ENCODE results near the gene MAP4K4. TPM values are rescaled to one million over a fixed set of nuclear protein-coding genes. Genes with fewer than 3 reads are reported as not detected.

Gene MAP4K4
- total and polyA plus RNA-seq, 9 donors: 62.3 to 153 (median 133) TPM

- H3K36me3 ChIP-seq (ENCODE audit: control insufficient read depth, insufficient read depth, low read length): peaks cover 39% of the 10 kb centered on the region
- no peaks in the 10 kb centered on the region for H3K9me3 ChIP-seq (replicated peaks; ENCODE audit: control insufficient read depth, low read depth, low read length)
- no peak overlapping the region for H3K4me3 ChIP-seq (ENCODE audit: low read length)
- peaks cover 3% of the 10 kb centered on the region for H3K4me1 ChIP-seq (ENCODE audit: control insufficient read depth, insufficient read depth, low read length)
- WGBS (ENCODE audit: insufficient coverage): 83% methylated on average over 2 of the region's 9 CpGs
- no peaks in the 10 kb centered on the region for H3K27me3 ChIP-seq (ENCODE audit: control insufficient read depth, insufficient read depth, low read length)
- DNase-seq: no peak
- H3K27ac ChIP-seq (ENCODE audit: low read length): no peak overlapping the region
Measured at GRCh38 chr2:101893681-101894381, 196.3 kb downstream of the MAP4K4 start.

DNA sequence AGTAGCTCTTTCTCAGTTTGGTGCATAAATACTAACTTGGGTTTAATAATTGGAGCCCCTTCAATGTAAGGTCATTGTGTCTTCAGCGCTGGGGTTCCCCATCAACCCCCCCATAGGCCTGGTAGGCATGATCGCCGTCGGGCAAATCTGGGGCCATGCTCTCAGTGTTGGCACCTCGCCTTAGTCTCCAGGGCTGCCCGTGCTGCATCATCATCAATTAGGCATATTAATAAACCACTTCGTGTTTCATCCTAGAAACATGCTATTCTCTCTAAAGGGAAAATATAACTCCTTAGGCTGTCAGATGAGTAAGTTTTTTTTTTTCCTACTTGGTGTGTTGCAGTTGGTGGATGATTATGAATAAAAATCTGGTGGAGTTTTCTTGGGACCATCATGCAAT lies 197.5 kb downstream of the MAP4K4 start:
- Histone ChIP-seq H3K4me1 (ENCODE audit: control insufficient read depth, insufficient read depth, low read length) (peaks cover 3% of the 10 kb centered on the region), H3K27me3 (ENCODE audit: control insufficient read depth, insufficient read depth, low read length) (no peaks in the 10 kb centered on the region), H3K36me3 (ENCODE audit: control insufficient read depth, insufficient read depth, low read length) (peaks cover 32% of the 10 kb centered on the region), H3K4me3 (ENCODE audit: low read length) (no peak overlapping the region), H3K9me3 (replicated peaks; ENCODE audit: control insufficient read depth, low read depth, low read length) (no peaks in the 10 kb centered on the region), H3K27ac (ENCODE audit: low read length) (no peak overlapping the region)
- WGBS (ENCODE audit: insufficient coverage): 95% methylated on average over 4 of the region's 7 CpGs
- DNase-seq: no peak

DNA sequence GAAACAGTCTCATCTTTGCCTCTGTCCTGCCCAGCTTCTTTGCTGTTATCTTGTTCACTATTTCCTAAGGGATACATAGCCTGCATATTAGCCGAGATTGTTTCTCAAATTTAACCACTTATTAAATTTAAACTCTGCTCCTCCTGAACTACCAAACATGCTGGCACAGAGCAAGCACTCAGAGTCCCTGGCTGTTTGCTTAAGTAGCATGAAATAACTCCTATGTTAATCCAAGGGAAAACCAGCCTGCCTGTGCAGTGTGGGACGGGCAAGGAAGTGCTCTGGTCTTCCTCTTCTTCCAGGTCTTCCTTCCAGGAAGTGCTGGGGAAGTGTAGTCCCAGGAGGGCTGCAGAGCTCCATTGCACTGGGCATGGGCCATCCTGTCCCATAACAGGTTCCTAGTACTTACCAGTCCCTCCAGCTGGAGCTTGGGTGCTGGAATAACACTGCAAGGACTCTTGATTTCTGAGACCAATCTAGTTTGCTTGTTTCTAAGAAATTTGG lies 198.4 kb downstream of the MAP4K4 start:
- Histone ChIP-seq H3K4me1 (ENCODE audit: control insufficient read depth, insufficient read depth, low read length) (peaks cover 2% of the 10 kb centered on the region), H3K9me3 (replicated peaks; ENCODE audit: control insufficient read depth, low read depth, low read length) (no peaks in the 10 kb centered on the region), H3K36me3 (ENCODE audit: control insufficient read depth, insufficient read depth, low read length) (peaks cover 30% of the 10 kb centered on the region), H3K4me3 (ENCODE audit: low read length) (no peak overlapping the region), H3K27ac (ENCODE audit: low read length) (no peak overlapping the region), H3K27me3 (ENCODE audit: control insufficient read depth, insufficient read depth, low read length) (no peaks in the 10 kb centered on the region)
- 83% methylated on average over 1 of the region's 2 CpGs for WGBS (ENCODE audit: insufficient coverage)
- DNase-seq: no peak

DNA sequence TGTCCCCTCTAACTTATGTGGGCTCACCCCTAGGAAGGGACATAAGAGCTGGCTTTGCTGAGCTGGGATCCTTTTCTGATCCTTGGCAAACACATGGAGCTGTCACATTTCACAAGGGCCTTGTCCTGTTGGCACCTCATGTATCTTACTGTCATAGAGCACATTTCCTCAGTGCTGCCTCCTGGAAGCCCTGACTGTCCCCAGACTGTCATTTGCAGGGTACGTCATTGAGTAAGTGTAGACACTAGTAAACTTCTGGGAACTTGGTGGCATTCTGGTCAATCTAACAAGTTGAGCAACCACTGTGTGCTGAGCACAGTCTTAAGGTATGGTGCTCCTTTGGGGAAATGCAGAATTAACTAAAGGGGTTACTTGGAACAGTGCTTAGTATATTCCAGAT lies 199.8 kb downstream of the MAP4K4 start:
- Histone ChIP-seq H3K27ac (ENCODE audit: low read length) (no peak overlapping the region), H3K27me3 (ENCODE audit: control insufficient read depth, insufficient read depth, low read length) (no peaks in the 10 kb centered on the region), H3K4me3 (ENCODE audit: low read length) (no peak overlapping the region), H3K4me1 (ENCODE audit: control insufficient read depth, insufficient read depth, low read length) (no peaks in the 10 kb centered on the region), H3K9me3 (replicated peaks; ENCODE audit: control insufficient read depth, low read depth, low read length) (peaks cover 2% of the 10 kb centered on the region), H3K36me3 (ENCODE audit: control insufficient read depth, insufficient read depth, low read length) (peaks cover 21% of the 10 kb centered on the region)
- DNase-seq: no peak
- 50% methylated on average over 1 of the region's 1 CpG for WGBS (ENCODE audit: insufficient coverage)

- peaks cover 7% of the 10 kb centered on the region for H3K36me3 ChIP-seq (ENCODE audit: control insufficient read depth, insufficient read depth, low read length)
- no peak overlapping the region for H3K27ac ChIP-seq (ENCODE audit: low read length)
- peaks cover 2% of the 10 kb centered on the region for H3K9me3 ChIP-seq (replicated peaks; ENCODE audit: control insufficient read depth, low read depth, low read length)
- DNase-seq: no peak
- H3K27me3 ChIP-seq (ENCODE audit: control insufficient read depth, insufficient read depth, low read length): no peaks in the 10 kb centered on the region
- H3K4me3 ChIP-seq (ENCODE audit: low read length): no peak overlapping the region
- no peaks in the 10 kb centered on the region for H3K4me1 ChIP-seq (ENCODE audit: control insufficient read depth, insufficient read depth, low read length)
Measured at GRCh38 chr2:101899265-101899664, 201.8 kb downstream of the MAP4K4 start.

- Histone ChIP-seq H3K9me3 (replicated peaks; ENCODE audit: control insufficient read depth, low read depth, low read length) (peaks cover 2% of the 10 kb centered on the region), H3K36me3 (ENCODE audit: control insufficient read depth, insufficient read depth, low read length) (peaks cover 4% of the 10 kb centered on the region), H3K27me3 (ENCODE audit: control insufficient read depth, insufficient read depth, low read length) (no peaks in the 10 kb centered on the region), H3K4me3 (ENCODE audit: low read length) (no peak overlapping the region), H3K27ac (ENCODE audit: low read length) (no peak overlapping the region), H3K4me1 (ENCODE audit: control insufficient read depth, insufficient read depth, low read length) (no peaks in the 10 kb centered on the region)
- DNase-seq: no peak
- WGBS (ENCODE audit: insufficient coverage): no CpG with 5 or more reads among the region's 1 CpG
Measured at GRCh38 chr2:101899871-101900270, 202.4 kb downstream of the MAP4K4 start.

- H3K9me3 ChIP-seq (replicated peaks; ENCODE audit: control insufficient read depth, low read depth, low read length): peaks cover 2% of the 10 kb centered on the region
- H3K27ac ChIP-seq (ENCODE audit: low read length): no peak overlapping the region
- no peak overlapping the region for H3K4me3 ChIP-seq (ENCODE audit: low read length)
- H3K4me1 ChIP-seq (ENCODE audit: control insufficient read depth, insufficient read depth, low read length): no peaks in the 10 kb centered on the region
- WGBS (ENCODE audit: insufficient coverage): 90% methylated on average over 6 of the region's 9 CpGs
- no peak for DNase-seq
- H3K36me3 ChIP-seq (ENCODE audit: control insufficient read depth, insufficient read depth, low read length): peaks cover 4% of the 10 kb centered on the region
- H3K27me3 ChIP-seq (ENCODE audit: control insufficient read depth, insufficient read depth, low read length): no peaks in the 10 kb centered on the region
Measured at GRCh38 chr2:101900375-101900774, 202.9 kb downstream of the MAP4K4 start.

GRCh38 chr2:101901241-101901640 lies 203.7 kb downstream of the MAP4K4 start:
- H3K9me3 ChIP-seq (replicated peaks; ENCODE audit: control insufficient read depth, low read depth, low read length): peaks cover 4% of the 10 kb centered on the region
- H3K27me3 ChIP-seq (ENCODE audit: control insufficient read depth, insufficient read depth, low read length): no peaks in the 10 kb centered on the region
- no peak for DNase-seq
- WGBS (ENCODE audit: insufficient coverage): no CpG with 5 or more reads among the region's 2 CpGs
- no peaks in the 10 kb centered on the region for H3K36me3 ChIP-seq (ENCODE audit: control insufficient read depth, insufficient read depth, low read length)
- H3K4me3 ChIP-seq (ENCODE audit: low read length): no peak overlapping the region
- no peaks in the 10 kb centered on the region for H3K4me1 ChIP-seq (ENCODE audit: control insufficient read depth, insufficient read depth, low read length)
- H3K27ac ChIP-seq (ENCODE audit: low read length): no peak overlapping the region

DNA sequence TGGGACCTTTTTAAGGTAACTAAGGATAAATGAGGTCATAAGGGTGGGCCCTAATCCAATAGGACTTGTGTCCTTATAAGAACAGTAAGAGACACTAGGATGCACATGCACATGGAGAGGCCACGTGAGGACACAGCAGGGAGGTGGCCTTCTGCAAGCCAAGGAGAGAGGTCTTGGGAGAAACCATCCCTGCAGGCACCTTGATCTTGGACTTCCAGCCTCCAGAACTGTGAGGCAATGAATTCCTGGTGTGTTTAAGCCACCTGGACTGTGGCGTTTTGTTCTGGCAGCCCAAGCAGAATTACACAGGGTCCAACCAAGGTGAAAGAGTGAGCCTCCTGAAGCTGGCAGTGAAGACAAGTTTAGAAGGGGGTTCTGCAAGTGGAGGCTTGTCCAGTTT lies 204.7 kb downstream of the MAP4K4 start:
- DNase-seq: no peak
- H3K27ac ChIP-seq (ENCODE audit: low read length): no peak overlapping the region
- H3K4me1 ChIP-seq (ENCODE audit: control insufficient read depth, insufficient read depth, low read length): no peaks in the 10 kb centered on the region
- no peak overlapping the region for H3K4me3 ChIP-seq (ENCODE audit: low read length)
- 86% methylated on average over 2 of the region's 2 CpGs for WGBS (ENCODE audit: insufficient coverage)
- no peaks in the 10 kb centered on the region for H3K27me3 ChIP-seq (ENCODE audit: control insufficient read depth, insufficient read depth, low read length)
- peaks cover 4% of the 10 kb centered on the region for H3K9me3 ChIP-seq (replicated peaks; ENCODE audit: control insufficient read depth, low read depth, low read length)
- H3K36me3 ChIP-seq (ENCODE audit: control insufficient read depth, insufficient read depth, low read length): no peaks in the 10 kb centered on the region

GRCh38 chr2:101904916-101905315 lies 207.4 kb downstream of the MAP4K4 start:
- WGBS (ENCODE audit: insufficient coverage): no CpG with 5 or more reads among the region's 1 CpG
- Histone ChIP-seq H3K9me3 (replicated peaks; ENCODE audit: control insufficient read depth, low read depth, low read length) (peaks cover 10% of the 10 kb centered on the region), H3K27ac (ENCODE audit: low read length) (no peak overlapping the region), H3K27me3 (ENCODE audit: control insufficient read depth, insufficient read depth, low read length) (no peaks in the 10 kb centered on the region), H3K36me3 (ENCODE audit: control insufficient read depth, insufficient read depth, low read length) (no peaks in the 10 kb centered on the region), H3K4me3 (ENCODE audit: low read length) (no peak overlapping the region), H3K4me1 (ENCODE audit: control insufficient read depth, insufficient read depth, low read length) (no peaks in the 10 kb centered on the region)
- DNase-seq: no peak
